Activated CD8-positive, alpha-beta memory T cell treated with anti-CD3 and anti-CD28 coated beads, Interleukin-2, amount 50 U/mL, for 24 hours (primary cell): ENCODE measurements around the gene RFXANK.
A peak's percentile ranks its signal among the peaks of the same experiment; 100 is the strongest.
"Not testable (repeated sequence)": the region's sequence is repeated elsewhere in the genome, so short reads cannot be mapped to it uniquely, and the experiment has no call there.

ENCODE experiments used
- DNase-seq: peaks from one replicate; pipeline ENCODE4 v3.0.0-alpha.2; 2020; ENCODE audit errors: extremely low read depth

The RFXANK gene

DNA sequence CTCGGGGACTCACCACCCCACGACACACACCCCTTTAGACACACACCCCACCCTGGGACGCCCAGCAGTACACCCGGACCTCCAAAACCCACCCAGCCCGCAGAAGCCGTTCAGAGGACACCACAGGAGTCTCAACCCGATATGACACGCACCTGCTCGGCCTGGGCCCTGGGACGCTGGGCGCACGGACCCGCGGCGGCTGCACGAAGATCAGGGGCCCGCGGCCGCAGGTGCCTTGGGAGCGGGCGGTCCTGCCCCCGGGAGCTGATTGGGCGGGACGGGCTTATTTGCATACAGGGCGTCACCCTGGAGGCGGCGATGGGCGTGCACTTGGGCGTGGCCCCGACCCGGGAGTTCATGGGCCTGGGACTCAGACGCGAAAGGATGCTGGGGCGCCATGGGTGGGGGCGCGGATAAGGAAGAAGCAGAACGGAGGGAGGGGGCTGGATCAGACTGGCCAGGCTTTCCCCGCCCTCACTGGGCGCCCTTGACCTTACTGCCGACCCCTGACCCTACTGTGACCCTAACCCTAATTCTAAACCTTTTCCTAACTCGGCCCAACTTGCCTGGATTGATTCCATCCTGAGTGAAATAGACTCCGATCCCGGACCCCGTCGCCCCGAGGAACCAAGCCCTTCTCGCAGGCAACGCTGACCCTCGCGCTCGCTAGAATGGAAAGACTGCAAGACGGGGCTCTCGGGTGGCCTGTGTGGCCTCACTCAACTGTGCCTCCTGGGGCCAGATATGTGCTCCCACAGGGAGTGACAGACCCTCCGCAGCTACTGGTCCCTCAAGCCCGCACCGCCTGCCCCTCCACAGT is 21.8 kb upstream of the RFXANK start, which contains the start of gene MEF2B:
TSS of gene MEF2B (minus strand) at position 211 of the 820 bp plus-strand sequence. CDS start 19,528 bp downstream, outside the sequence.
- DNase-seq = peak; percentile 49

DNA sequence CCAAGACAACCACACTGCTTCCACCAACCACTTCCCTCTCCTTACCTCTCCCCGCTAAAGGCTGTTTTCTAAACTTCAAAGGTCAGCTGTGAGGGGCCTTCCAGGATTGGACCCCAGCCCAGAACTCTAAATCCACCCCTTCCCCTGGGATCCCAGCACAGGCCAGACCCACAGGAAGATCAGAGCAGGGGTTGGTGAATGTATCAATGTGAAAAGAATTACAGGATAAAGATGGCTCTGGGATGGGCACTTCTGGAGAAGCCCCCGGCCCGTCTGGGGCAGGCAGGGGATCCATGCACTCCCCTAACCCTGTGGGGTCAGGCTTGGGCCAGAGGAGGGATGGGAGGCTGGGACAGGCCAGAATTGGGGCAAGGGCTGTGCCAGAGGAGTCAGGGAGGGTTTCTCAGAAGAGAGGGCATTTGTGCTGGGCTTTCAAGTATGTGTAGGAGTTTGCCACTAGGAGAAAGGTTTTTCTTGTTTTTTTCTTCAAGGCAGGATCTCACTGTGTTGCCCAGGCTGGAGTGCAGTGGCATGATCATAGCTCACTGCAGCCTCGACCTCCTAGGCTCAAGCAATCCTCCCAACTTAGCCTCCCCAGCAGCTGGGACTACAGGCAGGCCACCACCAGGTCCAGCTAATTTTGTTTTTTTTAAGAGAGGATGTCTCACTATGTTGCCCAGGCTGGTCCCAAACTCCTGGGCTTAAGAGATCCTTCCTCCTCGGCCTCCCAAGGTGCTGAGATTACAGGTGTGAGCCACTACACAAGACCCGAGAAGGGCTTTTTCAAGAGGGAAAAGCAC is 21.0 kb upstream of the RFXANK start:
- no peak for DNase-seq

- no peak for DNase-seq
These were observed 20.1 kb upstream of the RFXANK start for GRCh38 chr19:19171821-19172532.

DNA sequence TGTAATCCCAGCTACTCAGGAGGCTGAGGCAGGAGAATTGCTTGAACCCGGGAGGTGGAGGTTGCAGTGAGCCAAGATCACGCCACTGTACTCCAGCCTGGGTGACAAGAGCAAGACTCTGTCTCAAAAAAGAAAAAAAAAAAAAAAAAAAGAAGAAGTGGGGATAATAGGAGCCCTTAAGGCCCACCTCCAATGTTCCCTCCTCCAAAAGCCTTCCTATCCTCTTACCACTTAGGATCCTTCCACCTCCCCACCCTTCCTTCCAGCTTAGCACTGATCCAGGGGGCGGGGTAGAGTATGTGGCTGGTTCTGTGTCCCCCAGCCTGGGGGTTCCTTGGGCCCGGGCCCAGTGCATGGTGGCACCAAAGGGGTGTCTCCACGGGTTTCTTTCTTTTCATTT is 18.8 kb upstream of the RFXANK start:
- DNase-seq = not testable (repeated sequence)

DNA sequence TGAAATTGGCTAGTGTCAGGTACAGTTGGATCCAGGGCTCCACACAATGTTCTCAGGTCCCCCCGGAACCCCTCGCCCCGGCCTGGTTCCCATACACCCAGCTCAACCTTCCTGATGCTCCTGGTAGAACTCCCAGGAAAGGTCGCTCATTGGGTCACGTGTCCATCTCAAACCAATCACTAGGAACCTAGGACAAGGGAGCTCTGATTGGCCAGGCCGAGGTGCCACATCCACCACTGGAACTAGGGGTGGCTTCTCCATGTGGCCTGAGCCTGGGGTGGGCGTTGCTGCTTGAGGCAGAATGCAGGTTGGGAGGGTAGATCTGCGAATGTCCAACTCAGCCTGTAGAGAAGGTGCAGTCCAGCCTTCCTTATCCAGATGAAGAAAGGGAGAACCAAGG is 15.1 kb upstream of the RFXANK start:
- DNase-seq = no peak

GRCh38 chr19:19179548-19180441 is 12.3 kb upstream of the RFXANK start:
- DNase-seq = no peak

DNA sequence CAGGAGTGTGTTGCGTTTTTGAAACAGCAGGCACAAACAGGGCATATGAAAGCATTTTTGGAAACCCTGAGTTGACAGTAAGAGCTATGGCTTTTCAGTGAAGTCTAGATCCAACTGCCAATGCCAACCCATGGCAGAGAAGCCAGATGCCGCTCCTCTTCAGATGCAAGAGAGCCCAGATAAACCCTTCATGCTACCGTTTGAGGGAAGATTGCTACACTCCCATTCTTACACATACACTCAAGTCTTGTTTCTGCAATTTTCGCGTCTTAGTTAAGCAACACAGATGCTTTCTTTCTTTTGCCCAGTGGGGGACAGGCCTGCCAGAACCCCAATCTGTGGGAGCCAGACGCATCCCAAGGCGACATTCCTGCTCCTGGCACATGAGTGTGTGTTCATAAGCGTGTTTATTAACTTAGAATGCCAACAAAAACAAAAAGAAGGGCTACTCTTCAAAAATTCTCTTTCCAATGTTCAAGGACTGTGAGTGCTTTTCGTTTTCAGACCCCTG is 10.5 kb upstream of the RFXANK start:
- DNase-seq = no peak

GRCh38 chr19:19185853-19186740 is 6.0 kb upstream of the RFXANK start:
- peak; percentile 29 for DNase-seq

DNA sequence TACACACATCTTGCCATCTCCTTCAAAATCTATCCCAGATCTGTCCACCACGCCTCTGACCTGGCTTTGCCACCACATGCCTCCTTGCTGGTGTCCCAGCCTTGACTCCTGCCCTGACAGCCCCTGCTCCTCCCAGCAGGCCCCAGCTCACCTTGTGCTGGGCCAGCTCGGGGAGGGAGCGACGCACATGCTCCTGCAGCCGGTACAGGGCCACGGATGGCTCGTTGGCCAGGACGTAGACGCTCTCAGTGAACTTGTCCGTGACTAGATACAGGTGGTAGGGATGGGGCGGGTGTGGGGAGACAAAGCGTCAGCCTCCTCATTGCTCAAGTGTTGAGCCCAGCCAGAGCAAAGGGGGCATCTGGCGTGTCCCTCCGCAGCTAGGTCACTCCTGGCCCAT is 5.3 kb upstream of the RFXANK start:
- DNase-seq = no peak

DNA sequence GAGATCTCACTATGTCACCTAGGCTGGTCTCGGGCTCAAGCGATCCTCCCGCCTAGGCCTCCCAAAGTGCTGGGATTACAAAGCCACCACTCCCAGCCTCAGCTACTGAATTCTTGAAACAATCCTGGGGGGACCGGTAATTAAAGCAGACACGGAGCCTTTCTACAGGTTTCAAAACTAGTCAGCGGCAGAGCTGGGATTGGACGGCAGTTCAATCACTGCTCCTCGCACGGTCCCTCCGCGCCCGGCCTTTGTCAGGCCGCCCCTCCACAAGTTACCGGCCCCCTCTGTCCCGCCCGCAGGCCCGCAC is 335 bp upstream of the RFXANK start:
- no peak for DNase-seq

DNA sequence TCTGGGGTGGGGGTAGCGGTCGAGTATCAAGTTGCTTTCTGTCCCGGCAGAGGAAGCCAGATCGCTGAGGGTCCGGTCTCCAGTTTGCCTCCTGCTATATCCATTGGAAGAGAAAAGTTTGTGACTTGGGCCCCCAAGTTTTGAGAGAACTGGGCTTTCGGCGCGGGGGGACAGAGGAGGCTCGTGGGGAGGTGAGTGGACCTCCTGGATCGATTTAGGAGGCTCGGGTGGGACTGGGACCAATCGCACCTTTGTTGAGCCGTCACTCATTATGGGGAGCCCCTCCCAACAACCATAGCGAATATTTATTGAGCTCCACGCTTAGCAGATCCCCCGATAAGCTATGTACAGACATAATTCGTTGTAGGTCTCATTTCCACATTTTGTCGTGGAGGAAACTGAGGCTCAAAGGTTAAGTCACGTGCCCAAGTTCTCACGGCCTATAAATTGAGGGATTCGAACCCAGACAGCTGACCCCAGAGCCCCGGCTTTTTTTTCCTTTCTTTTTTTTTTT is 909 bp downstream of the RFXANK start:
- no peak for DNase-seq

DNA sequence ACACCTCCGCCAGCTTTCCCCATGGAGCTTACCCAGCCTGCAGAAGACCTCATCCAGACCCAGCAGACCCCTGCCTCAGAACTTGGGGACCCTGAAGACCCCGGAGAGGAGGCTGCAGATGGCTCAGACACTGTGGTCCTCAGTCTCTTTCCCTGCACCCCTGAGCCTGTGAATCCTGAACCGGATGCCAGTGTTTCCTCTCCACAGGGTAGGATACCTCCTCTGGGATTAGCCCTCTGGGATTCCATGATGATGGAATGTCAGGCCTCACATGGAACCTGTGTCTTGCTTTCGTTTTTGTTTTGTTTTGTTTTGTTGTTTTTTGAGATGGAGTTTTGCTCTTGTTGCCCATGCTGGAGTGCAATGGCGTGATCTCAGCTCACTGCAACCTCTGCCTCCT is 1.9 kb downstream of the RFXANK start:
- DNase-seq = no peak

GRCh38 chr19:19201697-19202630 is 9.9 kb downstream of the RFXANK start:
- DNase-seq = no peak

GRCh38 chr19:19202707-19203011 is 10.6 kb downstream of the RFXANK start:
- no peak for DNase-seq

GRCh38 chr19:19203012-19203856 is 11.2 kb downstream of the RFXANK start, which contains the start of gene NR2C2AP:
Gene NR2C2AP (minus strand): TSS chr19:19203414. CDS start chr19:19203060, 354 bp downstream.
- peak; percentile 85 for DNase-seq

DNA sequence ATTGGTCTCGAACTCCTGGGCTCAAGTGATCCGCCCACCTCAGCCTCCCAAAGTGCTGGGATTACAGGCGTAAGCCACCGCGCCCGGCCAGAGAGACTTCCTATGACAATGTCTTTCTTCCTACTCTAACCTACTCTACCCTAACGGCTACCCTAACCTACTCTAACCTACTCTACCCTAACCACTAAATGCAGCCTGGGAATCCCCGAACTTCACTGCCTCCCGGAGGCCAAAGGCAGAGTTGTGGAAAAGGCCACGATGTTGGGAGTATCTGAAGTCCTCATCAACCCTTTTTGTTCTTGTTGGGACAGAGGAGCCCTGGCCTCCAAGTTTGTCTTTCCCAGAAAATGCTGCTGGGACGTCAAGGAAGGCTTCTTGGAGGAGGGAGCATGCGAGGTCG is 12.1 kb downstream of the RFXANK start:
- no peak for DNase-seq

DNA sequence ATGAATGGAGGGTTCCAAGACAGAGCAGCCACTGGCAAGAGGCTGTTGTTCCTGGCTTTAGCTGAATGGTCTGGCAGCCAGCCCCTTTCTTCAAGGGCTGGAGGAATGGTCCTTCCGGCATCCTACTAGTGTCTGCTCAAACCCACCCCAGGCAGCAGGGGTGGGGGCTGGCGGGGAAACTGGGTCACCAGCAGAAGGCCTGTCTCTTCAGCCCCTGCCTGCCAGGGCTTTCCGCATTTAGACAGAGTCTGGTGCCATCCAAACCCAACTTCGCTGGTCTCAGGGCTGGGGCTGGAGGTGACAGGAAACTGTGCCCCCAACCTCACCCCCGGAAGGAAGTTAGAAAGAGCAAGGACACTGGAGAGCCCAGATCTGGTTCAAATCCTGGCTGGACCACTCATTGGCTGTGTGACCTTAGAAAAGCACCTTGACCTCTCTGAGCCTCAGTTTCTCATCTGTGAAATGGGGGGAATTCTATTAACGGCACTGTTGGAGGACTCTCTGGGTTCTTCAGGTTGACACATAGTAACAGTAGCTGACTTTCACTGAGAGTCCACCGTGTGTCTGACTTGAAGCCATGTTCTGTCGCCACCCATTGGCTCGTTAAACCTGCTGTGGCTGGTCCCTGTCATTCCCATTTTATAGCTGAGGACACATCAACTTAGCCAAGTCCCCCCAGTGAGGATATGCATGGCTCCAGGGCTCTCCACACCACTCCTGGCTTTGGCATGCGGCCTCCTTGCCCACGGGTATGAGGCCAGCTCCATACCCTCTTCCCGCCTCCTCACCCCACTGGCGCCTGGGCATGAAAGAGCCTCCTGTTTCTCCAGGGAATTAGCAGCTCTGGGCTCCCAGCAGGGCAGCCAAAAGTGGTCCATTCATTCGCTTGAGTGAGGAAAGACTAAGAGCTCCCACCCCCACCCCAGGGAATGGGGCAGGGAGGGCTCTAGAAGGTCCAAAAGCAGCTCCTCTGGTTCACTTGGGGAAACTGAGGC is 13.7 kb downstream of the RFXANK start:
- DNase-seq = no peak
